ENCODE measurements around the gene FAM180B.
"Not testable (repeated sequence)": the region's sequence is repeated elsewhere in the genome, so short reads cannot be mapped to it uniquely, and the experiment has no call there.

The FAM180B gene

GRCh38 chr11:47599902-47600301, 13.4 kb downstream of the FAM180B start:
- DNase-seq, result no peak

- DNase-seq, result no peak
Observed at GRCh38 chr11:47603295-47603694, 16.8 kb downstream of the FAM180B start.

- DNase-seq, result no peak
Observed at GRCh38 chr11:47605921-47606320, 19.4 kb downstream of the FAM180B start.

GRCh38 chr11:47606731-47607130, 20.3 kb downstream of the FAM180B start:
- no peak for DNase-seq

- DNase-seq, result no peak
Observed at GRCh38 chr11:47607380-47607779, 20.9 kb downstream of the FAM180B start.

- DNase-seq, result no peak
Observed at GRCh38 chr11:47609675-47610074, 23.2 kb downstream of the FAM180B start.

- DNase-seq, result no peak
Observed at GRCh38 chr11:47611348-47611794, 24.9 kb downstream of the FAM180B start.

- no peak for DNase-seq
Observed at GRCh38 chr11:47615249-47615648, 28.8 kb downstream of the FAM180B start.

- no peak for DNase-seq
Observed at GRCh38 chr11:47616726-47617416, 30.4 kb downstream of the FAM180B start.

- no peak for DNase-seq
Observed at GRCh38 chr11:47617417-47617809, 30.9 kb downstream of the FAM180B start.

- no peak for DNase-seq
Observed at GRCh38 chr11:47620836-47621378, 34.4 kb downstream of the FAM180B start.

- no peak for DNase-seq
Observed at GRCh38 chr11:47626234-47626633, 39.8 kb downstream of the FAM180B start.

- DNase-seq, result no peak
Observed at GRCh38 chr11:47628026-47628425, 41.5 kb downstream of the FAM180B start.

GRCh38 chr11:47631473-47631872, 45.0 kb downstream of the FAM180B start:
- DNase-seq, result no peak

GRCh38 chr11:47636331-47636730, 49.9 kb downstream of the FAM180B start:
- not testable (repeated sequence) for DNase-seq

All from stimulated activated CD4-positive, alpha-beta T cell treated with anti-CD3 and anti-CD28 coated beads, Interleukin-4, amount 100 ng/mL, for 4 hours (primary cell).